LNCaP clone FGC (cell line): ENCODE data around the gene TNNC1.

ENCODE experiments used
- DNase-seq: peaks from one replicate; pipeline ENCODE4 v3.0.0-alpha.2; 2011; ENCODE audit warnings: low read depth
- H3K4me3 ChIP-seq: 2 replicates; pipeline ENCODE4 v1.5.1; 2011; ENCODE audit warnings: mild to moderate bottlenecking, low read depth, low read length, control low read depth
- TF ChIP-seq, protein P1 (sequence below): IDR thresholded peaks from 2 replicates; pipeline ENCODE4 v1.5.1; 2012; ENCODE audit warnings: mild to moderate bottlenecking; ENCODE audit not compliant: control insufficient read depth, insufficient read depth; ENCODE audit errors: extremely low read depth

TNNC1 gene

DNA sequence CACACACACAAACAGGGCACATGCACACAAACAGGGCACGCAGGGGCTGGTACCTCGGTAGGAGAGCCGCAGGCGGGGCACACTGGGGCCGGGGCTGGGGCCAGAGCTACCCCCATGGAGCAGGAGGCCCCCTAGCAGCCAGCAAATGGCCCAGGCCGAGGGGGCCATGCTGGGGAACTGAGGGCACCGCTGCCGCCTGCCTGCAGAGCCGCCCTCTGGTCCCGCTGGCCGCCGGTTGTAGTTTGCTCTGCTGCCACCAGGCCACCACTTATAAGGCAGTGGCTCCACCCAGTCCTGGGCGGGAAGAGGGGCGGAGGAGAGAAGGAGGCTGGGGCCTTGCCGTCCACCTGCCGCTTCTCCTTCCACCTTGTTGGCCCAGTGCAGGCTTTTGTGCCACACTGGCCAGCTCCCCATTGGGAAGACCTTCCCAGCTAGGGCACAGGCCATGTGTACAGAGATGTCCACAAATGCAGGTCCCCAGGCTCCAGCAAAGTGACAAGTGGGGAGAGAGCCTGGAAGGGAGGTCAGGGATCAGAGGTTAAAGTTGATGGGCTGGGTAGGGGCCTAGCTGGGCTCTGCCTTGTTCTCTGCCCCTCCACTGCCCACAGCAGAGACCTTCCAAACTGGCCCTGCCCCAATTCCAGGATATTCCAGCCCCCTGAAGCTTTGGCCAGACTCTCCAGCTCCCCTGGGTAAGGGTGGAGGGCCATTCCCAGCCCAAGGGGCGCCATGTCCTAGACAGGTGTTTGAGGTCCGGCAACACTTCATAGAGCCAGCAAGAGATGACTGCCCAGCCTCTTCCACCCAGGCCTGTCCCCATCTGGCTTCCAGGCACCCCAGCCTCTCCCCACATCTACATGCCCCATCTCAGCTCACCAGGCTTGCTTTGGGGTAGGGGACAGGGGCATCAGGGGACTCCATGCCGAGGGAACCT, 8.7 kb downstream of the TNNC1 start, which contains the start of gene SEMA3G:
Gene SEMA3G, minus strand, starts transcription at position 244 of the 934 bp plus-strand sequence. Its CDS starts 76 bp downstream, at position 168.
- peak; percentile 64 for DNase-seq
- peak within 1 kb of the TSS; percentile 55 for H3K4me3 ChIP-seq

DNA sequence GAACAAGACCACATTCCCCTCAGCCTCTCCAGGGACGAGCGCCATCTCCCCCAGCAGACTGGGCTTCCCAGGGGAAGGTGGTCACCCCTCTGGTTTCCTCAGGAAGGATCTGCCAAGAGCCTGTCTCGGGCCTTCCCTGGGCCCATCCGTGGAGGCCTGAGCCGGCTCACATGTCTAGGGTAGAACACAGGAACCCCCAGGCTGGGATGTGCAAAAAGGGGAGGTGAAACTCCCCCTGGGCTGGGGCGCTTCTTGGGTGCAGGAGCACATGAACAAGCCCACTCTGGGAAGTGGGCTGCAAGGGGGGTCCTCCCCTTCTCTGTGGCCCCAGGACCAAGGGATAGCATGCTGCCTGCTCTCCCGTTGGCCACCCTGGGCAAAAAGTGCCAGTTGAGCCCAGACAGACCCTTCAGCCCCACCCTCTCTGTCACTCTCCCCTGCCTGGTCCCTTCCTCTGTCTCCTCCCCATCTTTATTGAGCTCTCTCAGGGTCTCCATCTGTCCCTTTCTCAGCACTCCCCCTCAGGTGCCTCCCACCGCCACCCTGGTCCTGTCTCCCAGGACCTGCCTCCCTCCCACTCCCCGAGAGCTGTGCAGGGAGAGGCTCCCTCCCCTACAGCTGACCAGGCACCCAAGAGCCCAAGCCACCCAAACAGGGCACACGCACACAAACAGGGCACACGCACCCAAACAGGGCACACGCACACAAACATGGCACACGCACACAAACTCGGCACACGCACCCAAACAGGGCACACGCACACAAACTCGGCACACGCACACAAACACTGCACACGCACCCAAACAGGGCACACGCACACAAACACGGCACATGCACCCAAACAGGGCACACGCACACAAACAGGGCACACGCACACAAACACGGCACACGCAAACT, 9.8 kb downstream of the TNNC1 start:
- no peak for DNase-seq
- peak overlapping the region; percentile 55 for H3K4me3 ChIP-seq
- TF ChIP-seq, protein P1, sequence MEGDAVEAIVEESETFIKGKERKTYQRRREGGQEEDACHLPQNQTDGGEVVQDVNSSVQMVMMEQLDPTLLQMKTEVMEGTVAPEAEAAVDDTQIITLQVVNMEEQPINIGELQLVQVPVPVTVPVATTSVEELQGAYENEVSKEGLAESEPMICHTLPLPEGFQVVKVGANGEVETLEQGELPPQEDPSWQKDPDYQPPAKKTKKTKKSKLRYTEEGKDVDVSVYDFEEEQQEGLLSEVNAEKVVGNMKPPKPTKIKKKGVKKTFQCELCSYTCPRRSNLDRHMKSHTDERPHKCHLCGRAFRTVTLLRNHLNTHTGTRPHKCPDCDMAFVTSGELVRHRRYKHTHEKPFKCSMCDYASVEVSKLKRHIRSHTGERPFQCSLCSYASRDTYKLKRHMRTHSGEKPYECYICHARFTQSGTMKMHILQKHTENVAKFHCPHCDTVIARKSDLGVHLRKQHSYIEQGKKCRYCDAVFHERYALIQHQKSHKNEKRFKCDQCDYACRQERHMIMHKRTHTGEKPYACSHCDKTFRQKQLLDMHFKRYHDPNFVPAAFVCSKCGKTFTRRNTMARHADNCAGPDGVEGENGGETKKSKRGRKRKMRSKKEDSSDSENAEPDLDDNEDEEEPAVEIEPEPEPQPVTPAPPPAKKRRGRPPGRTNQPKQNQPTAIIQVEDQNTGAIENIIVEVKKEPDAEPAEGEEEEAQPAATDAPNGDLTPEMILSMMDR = no peak

More for the DNA sequence above, 8.7 kb downstream of the TNNC1 start, which contains the start of gene SEMA3G:
- TF ChIP-seq, protein P1 = peak; percentile 52

DNA sequence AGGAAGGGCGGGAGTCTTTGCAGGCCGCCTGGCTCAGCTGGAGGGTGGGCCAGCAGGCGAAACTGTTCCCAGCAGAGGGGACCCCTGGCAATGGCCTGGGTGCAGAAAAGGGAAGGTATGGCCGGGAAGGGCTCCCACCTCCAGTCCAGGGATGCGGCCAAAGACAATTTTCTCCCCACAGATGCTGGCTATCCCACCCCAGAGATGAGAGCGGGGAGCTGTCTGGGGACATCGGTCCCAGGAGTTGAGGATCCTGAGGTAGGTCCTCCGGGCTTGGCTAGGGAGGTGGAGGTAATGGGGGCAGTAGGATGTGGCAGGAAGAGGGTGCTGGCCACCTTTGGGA, 10.6 kb downstream of the TNNC1 start:
- DNase-seq = no peak
- TF ChIP-seq, protein P1 = no peak
- no peak overlapping the region for H3K4me3 ChIP-seq

DNA sequence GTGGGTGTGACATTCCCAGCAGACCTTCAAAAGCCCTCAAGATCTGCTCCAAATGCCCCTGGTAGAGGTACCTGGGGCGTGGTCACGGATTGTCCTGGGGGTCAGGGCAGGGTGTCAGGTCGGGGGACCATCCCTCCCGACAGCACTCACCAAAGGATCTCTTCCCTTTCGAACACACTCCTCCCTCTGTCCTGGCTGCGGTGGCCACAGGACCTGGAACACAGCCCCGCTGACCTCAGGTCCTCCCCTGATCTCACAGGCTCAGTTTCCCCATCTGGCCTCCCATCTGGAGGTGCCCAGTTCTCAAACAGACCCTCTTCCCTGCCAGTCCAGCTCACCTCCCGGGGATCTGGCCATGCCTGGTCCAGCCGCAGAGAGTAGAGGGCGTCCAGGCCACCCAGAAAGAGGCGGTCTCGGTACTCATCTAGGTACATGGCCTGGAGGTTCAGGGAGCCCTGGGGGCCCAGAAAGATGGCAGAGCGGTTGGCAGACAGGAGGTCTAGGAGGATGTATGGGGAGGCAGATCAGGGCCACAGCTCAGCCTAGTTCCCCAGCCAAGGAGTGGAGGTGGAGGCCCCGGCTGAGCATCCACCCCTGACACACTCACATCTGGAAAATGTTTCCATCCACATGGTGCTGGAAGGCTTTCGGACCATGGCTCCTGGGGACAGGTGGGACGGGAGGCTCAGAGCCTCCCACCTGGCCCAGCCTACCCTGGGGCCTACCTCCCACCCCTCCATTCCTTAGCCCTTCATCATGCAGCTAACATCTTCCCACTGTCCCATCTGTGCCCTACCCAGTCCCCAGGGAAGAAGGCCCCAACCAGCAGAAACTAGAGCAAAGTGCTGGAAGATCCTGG, 11.2 kb downstream of the TNNC1 start:
- no peak overlapping the region for H3K4me3 ChIP-seq
- TF ChIP-seq, protein P1 = no peak
- DNase-seq = no peak

DNA sequence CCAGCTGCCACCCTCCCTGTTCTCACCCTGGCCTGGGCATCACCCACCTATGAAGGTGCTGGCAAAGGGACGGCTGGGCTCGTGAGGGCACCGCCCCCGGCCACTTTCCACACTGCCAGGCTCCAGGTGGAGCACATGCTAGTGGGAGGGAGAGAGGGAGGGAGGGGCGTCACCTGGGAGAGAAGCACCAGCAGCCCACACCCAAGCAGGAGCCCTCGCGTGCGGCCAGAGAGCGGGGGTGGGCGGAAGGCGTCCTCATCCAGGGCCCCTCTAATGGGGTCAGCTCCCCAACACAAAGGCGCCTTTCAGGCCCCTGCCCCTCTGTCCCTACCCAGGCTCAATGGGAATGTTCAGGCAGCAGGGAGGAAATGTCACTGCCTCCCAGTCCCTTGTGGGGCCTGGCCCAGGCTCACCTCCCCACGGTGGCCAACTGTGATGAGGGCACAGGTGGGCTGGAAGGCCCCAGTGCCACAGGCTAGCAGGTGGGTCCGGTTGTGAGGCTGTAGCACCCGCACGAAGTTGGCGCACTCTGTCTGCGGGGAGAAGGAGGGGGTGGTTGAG, 12.0 kb downstream of the TNNC1 start:
- no peak for DNase-seq
- H3K4me3 ChIP-seq = no peak overlapping the region
- TF ChIP-seq, protein P1 = no peak

DNA sequence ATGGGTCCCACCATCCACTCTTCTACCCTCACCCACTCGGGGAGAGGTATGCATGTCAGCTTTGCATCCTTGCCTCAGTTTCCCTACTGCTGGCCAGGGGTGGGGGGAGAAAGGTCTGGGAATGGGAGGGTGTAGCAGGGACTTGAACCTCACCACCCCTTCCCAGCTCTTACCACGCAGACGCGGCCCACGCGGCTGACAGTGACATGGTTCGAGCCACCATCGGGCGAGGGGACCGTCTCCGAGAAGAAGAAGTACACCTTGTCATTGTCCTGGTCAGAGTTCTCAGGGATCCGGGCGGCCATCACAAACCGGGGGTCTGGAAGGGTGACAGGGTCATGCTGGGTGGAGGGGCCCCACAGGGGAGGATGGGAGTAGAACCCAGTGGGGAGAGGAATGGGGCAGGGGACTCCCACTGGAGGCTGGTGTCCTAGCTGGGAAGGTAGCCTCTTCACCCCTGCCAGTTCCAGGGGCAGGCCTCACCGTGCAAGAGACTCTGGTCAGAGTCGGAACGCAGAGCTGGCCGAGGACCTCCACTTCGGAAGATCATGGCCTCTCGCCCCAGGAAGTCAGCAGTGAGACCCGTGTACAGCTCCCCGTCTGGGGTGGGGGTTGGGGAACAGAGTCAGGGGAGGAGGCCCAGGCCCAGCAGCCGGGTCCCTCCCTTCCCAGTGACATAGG, 12.6 kb downstream of the TNNC1 start:
- no peak overlapping the region for H3K4me3 ChIP-seq
- DNase-seq = no peak
- TF ChIP-seq, protein P1 = no peak
